Medulla oblongata (tissue), 1 donor: Measurements from ENCODE around the gene CFAP68.

ENCODE experiments used
- DNase-seq: peaks from one replicate; pipeline ENCODE4 v3.0.0-alpha.2; 2015; ENCODE audit errors: extremely low spot score

Gene CFAP68

DNA sequence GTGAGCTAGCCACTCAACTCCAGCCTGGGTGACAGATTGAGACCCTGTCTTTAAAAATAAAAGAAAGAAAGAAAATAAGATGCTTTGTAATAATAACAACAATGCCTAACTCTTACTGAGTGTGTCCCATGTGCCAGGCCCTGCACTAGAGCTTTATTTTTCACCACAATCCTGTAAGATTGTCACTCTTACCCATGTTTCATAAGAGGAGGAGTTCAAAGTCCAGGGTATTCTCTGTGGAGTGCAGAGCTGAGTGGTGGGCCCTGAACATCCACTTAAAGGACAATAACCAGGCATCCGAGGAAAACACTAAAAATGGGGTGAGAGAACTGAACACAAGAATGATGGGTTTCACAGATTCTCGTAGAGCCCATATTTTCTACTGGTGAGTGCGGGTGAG is 38.4 kb downstream of the CFAP68 start:
- DNase-seq: no peak

DNA sequence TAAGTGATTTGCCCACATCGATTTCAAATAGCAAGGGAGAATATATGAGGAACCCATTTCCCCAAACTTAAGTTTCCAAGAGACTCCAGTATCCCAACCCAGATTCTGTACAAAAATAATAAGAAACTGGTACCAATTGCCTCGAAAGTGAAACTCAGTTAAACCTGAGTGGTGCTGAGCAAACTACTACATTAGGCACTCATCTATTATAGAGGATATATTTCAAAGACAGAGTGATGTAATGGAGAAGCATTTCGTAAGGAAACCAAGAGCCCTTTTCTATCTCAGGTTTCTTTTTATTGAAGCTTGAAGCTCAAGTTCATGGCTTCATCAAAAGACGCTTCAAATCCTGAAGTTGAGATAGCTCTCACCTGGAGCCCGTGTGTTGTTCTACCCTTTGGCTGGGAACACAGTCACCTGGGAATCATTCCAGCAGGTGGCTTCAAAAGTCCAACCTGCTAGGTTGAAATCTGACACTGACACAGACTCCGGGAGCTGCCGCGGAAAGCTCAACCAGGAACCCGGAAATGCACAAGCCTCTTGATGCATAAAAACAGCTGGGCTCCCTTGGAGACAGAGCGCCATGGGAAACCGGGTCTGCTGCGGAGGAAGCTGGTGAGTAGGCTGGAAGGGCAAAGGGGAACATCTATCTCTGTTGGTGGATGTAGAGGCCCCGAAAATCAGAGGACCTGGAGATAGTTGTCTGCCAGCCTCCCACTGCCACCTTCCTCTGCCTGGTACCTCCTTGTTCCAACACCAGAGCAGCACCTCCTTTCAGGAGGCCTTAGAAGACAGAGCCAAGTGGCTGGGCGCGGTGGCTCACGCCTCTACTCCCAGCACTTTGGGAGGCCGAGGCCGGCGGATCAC is 39.3 kb downstream of the CFAP68 start, which contains the start of gene C11orf52:
C11orf52 (plus strand) TSS at position 524 of the 867 bp plus-strand sequence; CDS start at position 584, 60 bp downstream.
- peak; percentile 44 for DNase-seq

GRCh38 chr11:111920908-111921307 is 41.6 kb downstream of the CFAP68 start:
- DNase-seq: no peak

GRCh38 chr11:111921541-111922230 is 42.3 kb downstream of the CFAP68 start:
- no peak for DNase-seq

DNA sequence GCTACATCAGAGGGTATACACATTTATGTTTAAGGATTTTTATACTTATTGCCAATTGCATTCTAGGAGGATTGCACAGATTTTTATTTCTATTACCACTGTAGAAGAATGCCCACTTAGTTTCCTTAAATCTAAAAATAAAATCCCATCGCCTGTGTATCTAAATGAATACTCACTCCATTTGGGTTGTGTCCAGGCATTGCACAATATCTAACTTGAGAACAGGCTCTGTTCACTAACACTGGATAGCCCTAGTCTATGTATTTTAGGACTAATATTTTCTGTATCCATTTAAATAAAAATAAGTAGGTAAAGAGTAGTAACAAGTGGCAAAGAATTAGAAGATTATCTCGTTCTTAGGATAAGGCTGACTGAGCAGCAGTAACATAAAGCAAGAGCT is 43.5 kb downstream of the CFAP68 start:
- DNase-seq: peak; percentile 86

GRCh38 chr11:111923351-111923788 is 44.0 kb downstream of the CFAP68 start:
- DNase-seq: peak; percentile 3

DNA sequence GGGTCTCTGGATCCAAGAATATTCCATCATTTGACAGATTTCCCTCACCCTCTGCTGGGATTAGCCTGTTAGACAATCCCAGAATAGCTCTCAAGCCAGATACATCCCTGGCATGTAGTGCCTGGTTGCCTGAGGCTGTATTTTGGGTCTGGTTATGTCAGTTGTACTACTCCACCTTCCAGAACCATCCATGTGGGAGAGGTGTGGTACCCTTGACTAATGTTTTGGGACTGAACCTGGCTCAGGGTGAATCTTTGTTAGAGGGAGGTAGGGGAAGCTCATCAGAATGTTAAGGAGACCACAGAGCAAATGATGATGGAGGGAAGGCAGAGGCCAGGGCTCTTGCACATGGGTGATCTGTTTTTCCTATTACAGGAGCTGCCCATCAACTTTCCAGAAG is 44.6 kb downstream of the CFAP68 start:
- no peak for DNase-seq

- DNase-seq: no peak
Observed at GRCh38 chr11:111925953-111926352, 46.6 kb downstream of the CFAP68 start.

- DNase-seq: peak; percentile 98
Observed at GRCh38 chr11:111926505-111927391, 47.4 kb downstream of the CFAP68 start.

- DNase-seq: no peak
Observed at GRCh38 chr11:111930472-111930871, 51.1 kb downstream of the CFAP68 start.

DNA sequence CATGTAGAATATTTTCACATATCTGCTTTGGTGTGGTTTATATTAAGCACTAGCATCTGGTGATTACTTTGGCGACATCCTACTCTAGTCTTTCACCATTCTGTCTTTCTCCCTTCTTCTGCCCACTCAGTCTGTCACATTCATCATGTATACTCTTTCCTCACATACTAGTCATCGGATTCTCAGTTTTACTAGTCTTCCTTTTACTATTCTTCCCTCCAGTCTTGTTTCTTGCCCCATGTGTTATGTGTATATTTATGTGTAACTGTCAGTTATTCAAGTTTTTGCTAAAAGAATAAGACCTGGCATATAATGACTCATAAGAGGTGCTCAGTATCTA is 53.2 kb downstream of the CFAP68 start:
- DNase-seq: no peak

GRCh38 chr11:111933176-111933575 is 53.8 kb downstream of the CFAP68 start:
- DNase-seq: peak; percentile 1

DNA sequence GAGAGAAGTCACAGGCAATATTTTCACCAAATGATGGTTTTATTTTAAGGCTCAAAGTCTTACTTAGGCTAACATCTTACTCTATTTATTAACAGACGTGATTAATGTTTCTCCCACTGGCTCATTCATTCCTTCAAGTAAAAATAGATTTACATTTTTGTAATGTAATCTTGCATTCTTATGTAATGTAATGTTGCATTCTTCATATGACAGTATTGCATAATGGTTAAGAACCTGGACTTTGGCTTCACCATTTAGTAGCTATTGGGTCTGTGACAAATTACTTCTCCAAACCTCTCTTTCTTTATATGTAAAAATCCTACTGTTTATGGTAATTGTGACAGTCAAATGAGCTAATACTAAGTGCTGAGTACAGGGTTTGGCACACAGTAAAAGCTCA is 54.5 kb downstream of the CFAP68 start:
- peak; percentile 1 for DNase-seq

- peak; percentile 7 for DNase-seq
Observed at GRCh38 chr11:111934306-111934705, 55.0 kb downstream of the CFAP68 start.
